B cell (primary cell): ENCODE measurements around the gene CALML6. TPM values are rescaled to one million over a fixed set of nuclear protein-coding genes. Genes with fewer than 3 reads are reported as not detected.

Experiments
- ATAC-seq: fragments of 200-7000 bp; cut with Tn5 transposase; one replicate; pipeline ENCODE4 v1.10.0; 2021; ENCODE audit warnings: low read depth, mild to moderate bottlenecking, moderate number of reproducible peaks, moderate library complexity
- CTCF ChIA-PET: fragments of 350-600 bp; sonication (Branson Sonifier 250); formaldehyde crosslinking; loops from one replicate; lab custom pipeline; 2021; ENCODE audit warnings: antibody characterized with exemption, inconsistent platforms; lab: Charles Lee
- POLR2A ChIA-PET: fragments of 350-600 bp; sonication (Branson Sonifier 250); formaldehyde crosslinking; loops from one replicate; lab custom pipeline; 2021; ENCODE audit warnings: antibody characterized with exemption; lab: Charles Lee
- DNase-seq: peaks from one replicate; pipeline ENCODE4 v3.0.0; 2013
- H2AFZ ChIP-seq: 2 replicates; pipeline ENCODE4 v1.6.1; 2012; ENCODE audit warnings: mild to moderate bottlenecking, low read depth, low read length; ENCODE audit not compliant: insufficient read depth, poor library complexity, severe bottlenecking
- H3K27ac ChIP-seq, 2 donors: 1 replicate in 1 of 2; 2 replicates in 1 of 2; pipeline ENCODE4 v1.5.1; 2012 to 2013; ENCODE audit warnings: low read length in 2 of 2, mild to moderate bottlenecking in 2 of 2, moderate library complexity in 1 of 2
- H3K27me3 ChIP-seq, 4 experiments: fragments of 200-600 bp in 1 of 4; sonication (generic) in 1 of 4; replicated peaks in 1 of 4; 1 replicate in 2 of 4; 2 replicates in 2 of 4; pipeline versions ENCODE4 v1.6.1 to v1.7.0; 2013 to 2016; ENCODE audit warnings: low read length in 3 of 4, mild to moderate bottlenecking in 2 of 4, mixed read lengths in 1 of 4, moderate library complexity in 1 of 4; ENCODE audit not compliant: insufficient read depth in 4 of 4, control insufficient read depth in 3 of 4; ENCODE audit errors: control extremely low read depth in 1 of 4
- H3K36me3 ChIP-seq, 2 experiments: replicated peaks in 1 of 2; 1 replicate in 1 of 2; 2 replicates in 1 of 2; pipeline versions ENCODE4 v1.6.1 to v1.7.1; 2013; ENCODE audit warnings: low read length in 1 of 2; ENCODE audit not compliant: insufficient read depth in 2 of 2, control insufficient read depth in 1 of 2; ENCODE audit errors: control extremely low read depth in 1 of 2, extremely low read depth in 1 of 2
- H3K4me1 ChIP-seq, 2 donors: fragments of 200-600 bp in 1 of 2; sonication (generic) in 1 of 2; 1 replicate in 1 of 2; 2 replicates in 1 of 2; pipeline versions ENCODE4 v1.5.1 to v1.6.1; 2013 to 2017; ENCODE audit warnings: low read length in 2 of 2; ENCODE audit not compliant: control insufficient read depth in 2 of 2, insufficient read depth in 2 of 2
- H3K4me2 ChIP-seq: replicated peaks from 2 replicates; pipeline ENCODE3; 2012; ENCODE audit warnings: mild to moderate bottlenecking, low read depth, low read length; ENCODE audit not compliant: poor library complexity, severe bottlenecking
- H3K4me3 ChIP-seq, 5 experiments: fragments of 200-600 bp in 1 of 5; sonication (generic) in 1 of 5; 1 replicate in 3 of 5; 2 replicates in 2 of 5; pipeline versions ENCODE4 v1.5.1 to v1.7.0; 2011 to 2016; ENCODE audit warnings: low read length in 4 of 5, mild to moderate bottlenecking in 4 of 5, low read depth in 2 of 5, control low read depth in 1 of 5, moderate library complexity in 1 of 5; ENCODE audit not compliant: insufficient read depth in 1 of 5; ENCODE audit errors: control extremely low read depth in 1 of 5, extremely low read depth in 1 of 5
- H3K79me2 ChIP-seq: fragments of 200-600 bp; sonication (generic); one replicate; pipeline ENCODE4 v1.6.0; 2016; ENCODE audit warnings: low read length; ENCODE audit not compliant: control insufficient read depth, insufficient read depth
- H3K9ac ChIP-seq: fragments of 200-600 bp; sonication (generic); 2 replicates; pipeline ENCODE4 v1.6.1; 2017; ENCODE audit warnings: mild to moderate bottlenecking, low read length, moderate library complexity
- H3K9me3 ChIP-seq, 3 donors: one replicate each; pipeline versions ENCODE4 v1.6.1 to v1.7.1; 2013; ENCODE audit warnings: low read length in 2 of 3; ENCODE audit not compliant: control insufficient read depth in 2 of 3, insufficient read depth in 1 of 3; ENCODE audit errors: control extremely low read depth in 1 of 3
- H4K20me1 ChIP-seq: 2 replicates; pipeline ENCODE4 v1.6.0; 2012; ENCODE audit warnings: mild to moderate bottlenecking, low read length; ENCODE audit not compliant: insufficient read depth, control insufficient read depth, poor library complexity, severe bottlenecking
- H3K27ac Mint-ChIP-seq: one replicate; pipeline ENCODE4 v1.8.0; 2021; ENCODE audit warnings: mixed read lengths
- H3K27me3 Mint-ChIP-seq: one replicate; pipeline ENCODE4 v1.8.0; 2021; ENCODE audit warnings: mixed read lengths
- H3K4me1 Mint-ChIP-seq: one replicate; pipeline ENCODE4 v1.8.0; 2021; ENCODE audit warnings: mixed read lengths
- H3K4me3 Mint-ChIP-seq: one replicate; pipeline ENCODE4 v1.8.0; 2021; ENCODE audit warnings: mixed read lengths
- H3K9me3 Mint-ChIP-seq: one replicate; pipeline ENCODE4 v1.8.0; 2022; ENCODE audit warnings: mixed read lengths; ENCODE audit not compliant: insufficient read depth
- EZH2 ChIP-seq: IDR thresholded peaks from 2 replicates; pipeline ENCODE4 v1.6.1; 2012; ENCODE audit warnings: borderline replicate concordance, low read depth, mild to moderate bottlenecking, moderate library complexity, low read length; ENCODE audit not compliant: insufficient read depth, poor library complexity, severe bottlenecking
- WGBS: methylation state at CpG from one replicate; pipeline ENCODE4 v1.1.5; 2013; ENCODE audit warnings: missing lambda C conversion rate; ENCODE audit not compliant: insufficient coverage; 5-methylcytosine and 5-hydroxymethylcytosine counted together
- intact Hi-C: fragments of 100-400 bp; cut with micrococcal nuclease; formaldehyde crosslinking; loops from one replicate; pipeline ENCODE4 v1.10.0; 2022
- polyA plus RNA-seq: library from polyadenylated mRNA; depleted of rRNA; stranded (reverse); fragments of >200 nt; gene quantifications from 2 replicates; pipeline ENCODE4 v1.2.3, GENCODE V29; 2012
- total RNA-seq, 2 donors: library from RNA; stranded (reverse); fragments of 120-200 nt in 1 of 2; gene quantifications; 1 replicate in 1 of 2; 2 replicates in 1 of 2; pipeline versions ENCODE4 v1.2.3 to v1.2.4, GENCODE V29; 2013 to 2022
- TF ChIP-seq, protein P1 (sequence below): fragments of 200-600 bp; IDR thresholded peaks from one replicate; pipeline ENCODE4 v1.8.0; 2022; ENCODE audit warnings: antibody characterized with exemption, mild to moderate bottlenecking

The CALML6 gene
- total and polyA plus RNA-seq, 2 donors (not counting 1 experiment from before 2014, with no cell fraction given) = 0.64 to 2.0 TPM

DNA sequence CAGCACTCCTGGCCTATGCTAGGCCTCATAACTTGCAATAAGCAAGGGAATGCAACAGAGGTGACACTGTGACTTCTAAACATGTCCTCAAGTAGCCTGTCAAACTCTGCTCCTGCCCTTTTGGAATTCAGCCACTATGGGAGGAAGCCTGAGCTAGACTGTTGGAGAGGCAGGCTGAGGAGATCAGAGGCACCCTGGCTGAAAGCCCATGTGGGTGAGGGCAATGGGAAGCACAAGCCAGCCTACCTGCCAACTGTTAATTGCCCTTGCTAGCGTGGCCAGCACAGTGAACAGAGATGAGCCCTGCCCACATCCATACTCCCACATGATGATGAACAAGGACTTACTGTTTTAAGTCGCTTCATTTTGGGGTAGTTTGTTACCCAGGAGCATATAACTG, 41.9 kb upstream of the CALML6 start:
- Mint-ChIP-seq H3K27ac (peak overlapping the region; percentile 76), H3K27me3 (no peaks in the 10 kb centered on the region), H3K4me1 (peaks cover 76% of the 10 kb centered on the region), H3K9me3 (no peaks in the 10 kb centered on the region), H3K4me3 (no peak overlapping the region)
- H4K20me1 ChIP-seq = peaks cover 93% of the 10 kb centered on the region
- H3K9me3 ChIP-seq = no peaks in the 10 kb centered on the region
- peaks cover 2 to 37% of the 10 kb centered on the region in 2 experiments for H3K36me3 ChIP-seq
- ATAC-seq = no peak
- H3K4me3 ChIP-seq = no peak overlapping the region
- H3K27me3 ChIP-seq = no peaks in the 10 kb centered on the region
- H2AFZ ChIP-seq = no peak overlapping the region
- no peak overlapping the region for H3K27ac ChIP-seq
- ChIA-PET POLR2A (no interaction called here), CTCF (no interaction called here)
- WGBS = no CpG with 5 or more reads among the region's 2 CpGs
- DNase-seq = no peak
- peaks cover 51 to 74% of the 10 kb centered on the region in 2 donors for H3K4me1 ChIP-seq
- no peak overlapping the region for H3K4me2 ChIP-seq
- H3K9ac ChIP-seq = no peak overlapping the region
- intact Hi-C loops = no loop called here
- TF ChIP-seq, protein P1, sequence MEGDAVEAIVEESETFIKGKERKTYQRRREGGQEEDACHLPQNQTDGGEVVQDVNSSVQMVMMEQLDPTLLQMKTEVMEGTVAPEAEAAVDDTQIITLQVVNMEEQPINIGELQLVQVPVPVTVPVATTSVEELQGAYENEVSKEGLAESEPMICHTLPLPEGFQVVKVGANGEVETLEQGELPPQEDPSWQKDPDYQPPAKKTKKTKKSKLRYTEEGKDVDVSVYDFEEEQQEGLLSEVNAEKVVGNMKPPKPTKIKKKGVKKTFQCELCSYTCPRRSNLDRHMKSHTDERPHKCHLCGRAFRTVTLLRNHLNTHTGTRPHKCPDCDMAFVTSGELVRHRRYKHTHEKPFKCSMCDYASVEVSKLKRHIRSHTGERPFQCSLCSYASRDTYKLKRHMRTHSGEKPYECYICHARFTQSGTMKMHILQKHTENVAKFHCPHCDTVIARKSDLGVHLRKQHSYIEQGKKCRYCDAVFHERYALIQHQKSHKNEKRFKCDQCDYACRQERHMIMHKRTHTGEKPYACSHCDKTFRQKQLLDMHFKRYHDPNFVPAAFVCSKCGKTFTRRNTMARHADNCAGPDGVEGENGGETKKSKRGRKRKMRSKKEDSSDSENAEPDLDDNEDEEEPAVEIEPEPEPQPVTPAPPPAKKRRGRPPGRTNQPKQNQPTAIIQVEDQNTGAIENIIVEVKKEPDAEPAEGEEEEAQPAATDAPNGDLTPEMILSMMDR = no peak
- no peak for TF ChIP-seq EZH2
- peaks cover 99% of the 10 kb centered on the region for H3K79me2 ChIP-seq

DNA sequence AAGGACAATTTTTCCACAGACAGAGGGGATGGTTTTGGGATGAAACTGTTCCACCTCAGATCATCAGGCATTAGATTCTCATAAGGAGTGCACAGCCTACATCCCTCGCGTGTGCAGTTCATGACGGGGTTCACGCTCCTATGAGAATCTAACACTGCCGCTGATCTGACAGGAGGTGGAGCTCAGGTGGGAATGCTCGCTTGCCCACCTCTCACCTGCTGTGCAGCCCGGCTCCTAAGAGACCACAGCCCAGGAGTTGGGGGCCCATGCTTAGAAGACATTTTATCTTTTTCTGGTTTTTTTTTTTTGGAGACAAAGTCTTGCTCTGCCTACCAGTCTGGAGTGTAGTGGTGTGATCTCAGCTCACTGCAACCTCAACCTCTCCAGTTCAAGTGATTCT, 40.2 kb upstream of the CALML6 start:
- DNase-seq (no peak), ATAC-seq (no peak)
- Mint-ChIP-seq H3K4me1 (peaks cover 82% of the 10 kb centered on the region), H3K27me3 (no peaks in the 10 kb centered on the region), H3K27ac (no peak overlapping the region), H3K4me3 (no peak overlapping the region), H3K9me3 (no peaks in the 10 kb centered on the region)
- H3K9ac ChIP-seq = no peak overlapping the region
- H3K27me3 ChIP-seq = no peaks in the 10 kb centered on the region
- TF ChIP-seq EZH2 = no peak
- TF ChIP-seq, protein P1 = no peak
- 97% methylated on average over 7 of the region's 7 CpGs for WGBS
- no peak overlapping the region for H2AFZ ChIP-seq
- peaks cover 2 to 47% of the 10 kb centered on the region in 2 experiments for H3K36me3 ChIP-seq
- intact Hi-C loops = no loop called here
- no peaks in the 10 kb centered on the region for H3K9me3 ChIP-seq
- no peak overlapping the region for H3K4me3 ChIP-seq
- peaks cover 94% of the 10 kb centered on the region for H4K20me1 ChIP-seq
- H3K79me2 ChIP-seq = peaks cover 99% of the 10 kb centered on the region
- no peak overlapping the region for H3K4me2 ChIP-seq
- CTCF ChIA-PET = no interaction called here
- POLR2A ChIA-PET = no interaction called here
- H3K4me1 ChIP-seq = peaks cover 50 to 71% of the 10 kb centered on the region in 2 donors
- no peak overlapping the region for H3K27ac ChIP-seq
